Epithelial cell of proximal tubule (primary cell): Measurements from ENCODE around the gene ADAMTS6. TPM values are rescaled to one million over a fixed set of nuclear protein-coding genes. Genes with fewer than 3 reads are reported as not detected.

ENCODE experiments used
- DNase-seq: peaks from one replicate; pipeline ENCODE4 v3.0.0-alpha.2; 2011; ENCODE audit warnings: low read depth
- H3K4me3 ChIP-seq: 2 replicates; pipeline ENCODE4 v1.5.1; 2011; ENCODE audit warnings: low read depth, mild to moderate bottlenecking, low read length
- CTCF ChIP-seq: conservative IDR thresholded peaks from 2 replicates; pipeline ENCODE4 v1.5.1; 2012; ENCODE audit warnings: low read depth, mild to moderate bottlenecking, low read length
- total RNA-seq: library from RNA; depleted of rRNA; stranded (reverse); fragments of >200 nt; gene quantifications from 2 replicates; pipeline ENCODE4 v1.2.3, GENCODE V29; 2015

The ADAMTS6 gene
- total RNA-seq, 1 donor from 2014 or later: 3.5 TPM

DNA sequence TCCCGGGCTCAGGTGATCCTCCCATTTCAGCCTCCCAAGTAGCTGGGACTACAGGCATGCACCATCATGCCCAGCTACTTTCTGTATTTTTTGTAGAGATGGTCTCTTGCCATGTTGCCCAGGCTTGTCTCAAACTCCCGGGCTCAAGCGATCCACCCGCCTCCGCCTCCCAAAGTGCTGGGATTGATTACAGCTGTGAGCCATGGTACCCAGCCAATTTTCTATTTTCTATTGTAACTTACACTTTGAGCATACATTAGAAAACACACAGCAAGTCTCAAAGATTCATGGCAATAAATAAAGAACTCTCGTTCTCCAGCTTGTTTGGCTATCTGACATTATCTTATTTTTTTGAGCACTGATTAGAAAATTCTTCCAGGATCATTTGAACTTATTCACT is 228.7 kb downstream of the ADAMTS6 start:
- TF ChIP-seq CTCF: no peak
- DNase-seq: no peak
- H3K4me3 ChIP-seq: no peak overlapping the region

DNA sequence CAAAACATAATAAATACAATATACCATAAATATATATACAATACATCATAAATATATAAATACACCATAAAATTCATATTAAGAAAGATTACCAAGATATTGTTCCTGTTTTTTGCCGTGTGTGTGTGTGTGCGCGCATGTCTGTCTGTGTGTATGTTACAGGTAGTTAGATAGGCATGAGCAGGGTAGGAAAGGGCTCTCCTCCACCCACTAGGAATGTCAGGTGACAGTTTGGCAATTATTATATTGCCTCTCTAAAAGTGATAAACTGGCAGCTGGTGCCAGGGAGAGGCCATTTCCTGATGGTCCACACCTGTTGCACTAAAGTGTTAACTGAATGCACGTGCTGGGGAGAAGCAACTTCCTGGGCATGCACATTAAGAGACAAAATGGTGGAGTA is 232.8 kb downstream of the ADAMTS6 start:
- TF ChIP-seq CTCF: no peak
- DNase-seq: no peak
- no peak overlapping the region for H3K4me3 ChIP-seq

GRCh38 chr5:65247594-65247993 is 234.1 kb downstream of the ADAMTS6 start:
- H3K4me3 ChIP-seq: no peak overlapping the region
- DNase-seq: no peak
- TF ChIP-seq CTCF: no peak

DNA sequence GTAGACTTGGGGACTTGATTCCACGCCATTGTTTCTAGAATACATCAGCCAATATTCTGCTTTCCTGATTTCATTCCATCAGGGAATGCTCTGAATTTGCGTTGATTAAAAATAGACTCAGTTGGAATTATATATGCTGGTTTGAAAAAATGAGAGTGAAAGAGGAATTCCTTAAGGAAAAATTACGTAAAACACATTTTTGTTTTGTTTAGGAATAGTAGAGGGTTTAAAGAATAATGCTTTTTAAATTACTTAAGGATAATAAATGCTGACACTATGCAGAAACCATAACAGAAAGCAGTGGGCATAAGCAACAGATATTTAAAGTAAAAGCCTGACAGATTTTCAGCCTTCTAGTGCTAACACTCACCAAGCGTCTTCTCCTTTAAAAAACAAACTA is 235.0 kb downstream of the ADAMTS6 start:
- no peak overlapping the region for H3K4me3 ChIP-seq
- DNase-seq: no peak
- TF ChIP-seq CTCF: no peak

GRCh38 chr5:65244031-65244430 is 237.7 kb downstream of the ADAMTS6 start:
- DNase-seq: no peak
- no peak overlapping the region for H3K4me3 ChIP-seq
- no peak for TF ChIP-seq CTCF

DNA sequence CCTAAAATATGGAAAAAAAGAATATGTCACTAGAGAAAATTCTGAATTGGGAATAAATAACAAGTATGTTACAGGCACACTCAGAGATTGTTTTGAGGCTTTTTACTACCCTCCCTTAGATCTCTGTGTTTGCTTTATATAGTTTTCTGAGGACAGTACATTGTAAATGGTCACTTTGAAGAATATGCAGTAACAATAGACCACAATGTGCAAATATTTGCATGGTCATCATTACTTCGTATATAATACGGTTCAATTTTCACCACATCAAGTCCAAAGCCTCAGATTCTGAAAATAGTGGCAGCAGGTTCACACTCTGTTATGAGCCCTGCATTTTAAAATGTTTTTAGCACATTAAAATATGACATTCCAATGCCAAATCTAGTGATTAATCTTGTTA is 238.6 kb downstream of the ADAMTS6 start:
- no peak for DNase-seq
- no peak overlapping the region for H3K4me3 ChIP-seq
- no peak for TF ChIP-seq CTCF

DNA sequence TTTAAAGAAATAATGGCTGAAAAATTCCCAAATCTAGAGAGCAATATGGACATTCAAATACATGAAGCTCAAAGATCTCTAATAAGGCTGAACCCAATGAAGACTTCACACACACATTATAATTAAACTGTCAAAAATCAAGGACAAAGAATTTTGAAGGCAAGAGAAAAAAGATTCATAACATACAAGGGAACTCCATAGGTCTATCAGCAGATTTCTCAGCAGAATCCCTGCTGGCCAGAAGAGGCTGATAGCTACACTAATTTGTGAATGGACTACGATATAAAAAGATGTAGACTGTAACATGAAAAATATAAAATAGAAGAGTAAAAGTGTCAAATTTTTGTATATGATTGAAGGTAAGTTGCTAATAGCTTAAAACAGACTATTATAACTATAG is 251.9 kb downstream of the ADAMTS6 start:
- TF ChIP-seq CTCF: no peak
- no peak overlapping the region for H3K4me3 ChIP-seq
- DNase-seq: no peak
